HG02588 (cell line): ENCODE data around the gene RHOH.
"Not testable (repeated sequence)": the region's sequence is repeated elsewhere in the genome, so short reads cannot be mapped to it uniquely, and the experiment has no call there.

Experiments used
- ATAC-seq: cut with Tn5 transposase; IDR thresholded peaks from one replicate; pipeline ENCODE4 v1.9.1; 2021; ENCODE audit warnings: mild to moderate bottlenecking, moderate library complexity; ENCODE audit not compliant: unreplicated experiment

Gene RHOH, protein sequence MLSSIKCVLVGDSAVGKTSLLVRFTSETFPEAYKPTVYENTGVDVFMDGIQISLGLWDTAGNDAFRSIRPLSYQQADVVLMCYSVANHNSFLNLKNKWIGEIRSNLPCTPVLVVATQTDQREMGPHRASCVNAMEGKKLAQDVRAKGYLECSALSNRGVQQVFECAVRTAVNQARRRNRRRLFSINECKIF

DNA sequence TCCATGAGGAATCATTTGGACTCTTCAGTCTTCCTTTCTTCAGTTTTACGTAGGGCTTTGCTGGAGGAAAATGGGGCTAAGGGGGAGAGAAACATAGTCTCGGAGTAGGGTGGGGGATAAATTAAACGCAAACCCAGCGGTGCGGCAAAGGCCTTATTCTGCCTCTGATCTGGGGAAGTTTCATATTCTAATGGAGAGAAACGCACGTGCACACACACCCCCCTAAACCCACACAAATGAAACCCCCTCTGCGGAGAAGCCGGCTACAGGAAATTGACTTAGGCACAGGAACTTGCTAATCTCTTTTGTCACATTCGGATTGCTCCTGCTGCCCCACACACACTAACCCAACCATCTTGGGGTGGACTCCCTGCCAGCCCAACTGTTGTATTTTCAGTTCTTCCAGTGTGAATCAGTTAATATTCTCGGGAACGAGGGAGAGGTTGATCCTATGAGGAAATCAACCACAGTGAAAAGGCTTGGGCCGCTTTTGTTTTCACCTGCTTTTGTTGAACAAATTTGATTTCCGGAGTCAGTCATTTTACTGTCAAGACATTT, at the start of gene RHOH:
RHOH (plus strand) TSS at position 308 of the 558 bp plus-strand sequence. CDS start 46,356 bp downstream, outside the sequence.
- no peak for ATAC-seq

DNA sequence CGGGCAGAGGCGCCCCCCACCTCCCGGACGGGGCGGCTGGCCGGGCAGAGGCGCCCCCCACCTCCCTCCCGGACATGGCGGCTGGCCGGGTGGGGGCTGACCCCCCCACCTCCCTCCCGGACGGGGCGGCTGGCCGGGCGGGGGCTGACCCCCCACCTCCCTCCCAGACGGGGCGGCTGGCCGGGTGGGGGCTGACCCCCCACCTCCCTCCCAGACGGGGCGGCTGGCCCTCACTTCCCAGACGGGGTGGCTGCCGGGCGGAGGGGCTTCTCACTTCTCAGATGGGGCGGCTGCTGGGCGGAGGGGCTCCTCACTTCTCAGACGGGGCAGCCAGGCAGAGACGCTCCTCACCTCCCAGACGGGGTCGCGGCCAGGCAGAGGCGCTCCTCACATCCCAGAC, 49.3 kb upstream of the RHOH start:
- not testable (repeated sequence) for ATAC-seq

DNA sequence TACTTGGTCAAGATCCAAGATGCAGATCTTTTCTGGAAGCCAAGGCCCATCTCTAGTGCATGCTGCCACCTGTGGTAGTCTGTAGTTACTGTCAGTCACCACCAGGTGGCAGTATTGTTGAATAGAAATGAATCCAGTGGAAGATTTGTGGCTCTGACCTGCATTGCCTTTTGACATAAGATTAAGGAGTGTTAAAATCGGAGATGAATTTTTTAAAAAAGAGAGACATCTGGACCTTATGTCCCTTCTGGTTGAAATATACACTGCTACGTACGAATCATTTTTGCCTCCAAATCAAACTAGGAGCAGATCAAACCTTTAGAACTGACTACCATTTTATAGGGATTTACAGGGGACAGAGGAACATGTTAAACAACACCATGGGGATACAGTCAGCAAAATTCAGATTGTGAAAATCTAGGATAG, 46.9 kb upstream of the RHOH start:
- ATAC-seq = no peak

DNA sequence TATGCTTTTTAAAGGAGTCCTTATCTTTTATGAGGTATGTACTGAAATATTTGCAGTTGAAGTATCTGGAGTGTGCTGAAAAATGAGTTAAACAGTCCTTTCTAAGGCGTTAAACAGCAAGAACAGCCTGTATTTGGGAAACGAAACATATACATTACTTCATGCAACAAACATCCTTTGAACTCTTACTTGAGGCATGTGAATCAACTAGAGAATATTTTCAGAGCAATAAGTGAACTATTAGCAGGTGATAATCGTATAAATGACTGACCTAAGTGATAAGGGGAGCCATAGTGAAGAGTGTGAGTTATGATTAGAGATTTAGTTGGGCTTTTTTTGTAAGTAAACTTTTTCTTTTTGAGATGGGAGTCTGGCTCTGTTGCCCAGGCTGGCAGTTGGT, 45.9 kb upstream of the RHOH start:
- ATAC-seq = no peak

DNA sequence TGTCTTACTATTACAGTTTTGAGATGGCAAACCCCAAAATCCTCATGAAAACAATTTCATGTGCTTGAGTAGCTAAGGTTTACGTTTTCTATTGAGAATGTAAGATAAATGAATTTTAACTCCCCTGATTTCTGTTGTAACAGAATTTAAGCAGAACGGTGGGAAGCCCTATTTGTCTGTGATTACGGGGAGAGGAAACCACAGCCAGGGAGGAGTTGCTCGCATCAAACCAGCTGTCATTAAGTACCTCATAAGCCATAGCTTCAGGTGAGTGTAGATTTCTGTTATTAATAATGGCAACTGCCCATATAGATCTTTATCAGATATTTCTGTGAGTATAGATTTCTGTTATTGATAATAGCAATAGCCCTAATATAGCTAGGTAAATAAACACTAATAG, 44.2 kb upstream of the RHOH start:
- no peak for ATAC-seq

DNA sequence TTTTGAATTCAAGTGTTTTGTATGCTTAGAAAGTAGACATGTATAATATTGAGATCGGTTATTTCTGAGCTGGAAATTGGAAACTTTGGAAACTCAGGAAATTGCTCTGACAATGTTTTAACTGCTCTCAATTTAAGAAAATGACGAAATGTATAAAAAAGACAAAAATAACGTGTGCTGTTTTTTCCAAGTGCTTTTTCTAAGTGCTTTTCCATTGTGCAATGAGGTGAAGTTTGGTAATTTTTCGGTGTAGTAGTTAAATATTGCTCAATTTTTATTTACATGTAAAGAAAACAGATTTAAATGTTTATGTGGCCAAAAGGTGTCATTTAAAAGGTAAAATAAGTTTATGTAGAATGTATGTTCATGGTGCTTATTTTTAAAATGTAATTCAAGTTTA, 39.4 kb upstream of the RHOH start:
- no peak for ATAC-seq

DNA sequence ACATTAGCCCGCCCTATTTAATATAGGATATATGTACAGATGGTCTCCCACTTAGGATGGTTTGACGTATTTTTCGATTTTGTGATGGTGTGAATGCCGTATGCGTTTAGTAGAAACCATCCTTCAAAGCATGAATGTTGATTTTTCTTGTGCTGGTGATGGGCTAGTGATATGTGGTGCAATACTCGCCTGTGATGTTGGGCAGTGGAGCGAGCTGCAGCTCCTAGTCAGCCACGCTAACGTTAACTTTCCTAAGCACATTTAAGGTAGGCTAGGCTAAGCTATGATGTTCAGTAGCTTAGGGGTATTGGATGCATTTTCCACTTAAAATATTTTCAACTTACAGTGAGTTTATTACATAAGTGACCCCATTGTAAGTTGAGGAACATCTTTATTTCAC, 36.6 kb upstream of the RHOH start:
- ATAC-seq = no peak

DNA sequence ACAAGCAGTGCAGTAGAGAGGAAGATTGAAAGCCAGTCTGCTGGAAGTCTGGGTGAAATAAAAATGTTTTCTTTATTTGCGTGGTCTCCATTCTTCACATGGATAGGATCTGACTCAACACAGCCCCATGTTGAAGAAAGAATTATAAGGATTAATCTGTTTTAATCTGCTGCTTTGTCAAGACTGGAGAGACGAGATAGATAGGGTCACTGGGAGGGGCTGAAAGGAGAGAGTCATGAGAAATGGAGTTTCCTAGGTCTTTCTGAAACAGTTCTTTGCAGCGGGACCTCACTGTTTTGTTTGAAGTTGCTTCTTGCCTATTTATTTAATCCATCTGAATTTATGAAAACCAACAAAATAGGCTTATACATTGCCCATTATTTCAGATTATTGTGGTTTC, 32.4 kb upstream of the RHOH start:
- no peak for ATAC-seq

DNA sequence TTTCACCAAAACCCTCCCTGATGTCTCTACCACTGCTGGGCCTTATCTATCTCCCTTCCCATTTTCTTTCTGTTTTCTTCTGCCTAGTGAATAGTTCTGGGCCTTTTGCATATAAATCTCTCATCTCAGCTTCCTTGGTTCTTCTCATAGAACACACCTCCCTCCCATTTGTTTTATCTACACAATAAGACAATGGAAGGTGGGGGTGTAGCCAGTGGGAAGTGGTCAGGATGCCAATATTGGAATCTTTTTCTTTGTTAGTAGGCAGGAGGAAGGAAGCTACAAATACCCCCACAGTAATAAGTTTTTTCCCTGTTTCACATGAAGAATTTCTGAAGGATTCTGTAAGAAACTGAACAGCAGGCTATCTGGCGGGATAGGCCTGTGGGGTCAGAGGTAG, 30.9 kb upstream of the RHOH start:
- ATAC-seq = no peak

DNA sequence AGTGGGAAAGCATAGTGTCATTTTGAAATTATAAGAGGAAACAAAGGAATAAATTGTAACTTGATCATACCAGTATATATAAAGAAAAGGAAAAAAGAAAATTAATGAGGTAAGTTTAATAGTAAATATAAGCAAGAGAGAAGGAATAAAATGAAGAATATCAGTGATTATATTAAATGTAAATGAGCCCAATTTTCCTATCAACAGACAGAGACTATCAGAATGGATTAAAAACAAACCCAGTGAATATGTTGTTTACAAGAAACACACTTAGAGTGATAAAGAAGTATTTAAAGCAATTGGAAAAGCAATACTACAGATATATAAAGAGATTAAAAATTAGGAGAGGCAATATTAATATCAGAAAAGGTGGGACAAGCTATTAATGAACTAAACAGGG, 28.8 kb upstream of the RHOH start:
- no peak for ATAC-seq

DNA sequence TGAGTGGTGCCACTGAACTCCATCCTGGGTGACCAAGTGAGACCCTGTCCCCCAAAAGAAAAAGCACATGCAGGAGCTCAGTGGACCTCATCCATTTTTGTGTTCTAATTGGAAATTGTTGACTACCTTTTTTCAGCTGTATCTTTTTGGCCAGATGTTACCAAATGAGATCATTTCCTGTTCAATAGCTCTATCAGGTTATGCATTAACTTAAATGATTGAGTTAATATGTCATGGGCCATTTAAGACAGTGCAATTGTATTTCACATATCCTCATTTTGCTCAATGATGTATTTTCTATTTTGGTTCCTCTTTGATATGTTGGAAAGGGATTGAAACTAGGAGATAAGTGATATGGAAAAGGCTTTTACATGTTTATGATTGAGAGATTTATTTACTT, 26.2 kb upstream of the RHOH start:
- ATAC-seq = peak; percentile 64

DNA sequence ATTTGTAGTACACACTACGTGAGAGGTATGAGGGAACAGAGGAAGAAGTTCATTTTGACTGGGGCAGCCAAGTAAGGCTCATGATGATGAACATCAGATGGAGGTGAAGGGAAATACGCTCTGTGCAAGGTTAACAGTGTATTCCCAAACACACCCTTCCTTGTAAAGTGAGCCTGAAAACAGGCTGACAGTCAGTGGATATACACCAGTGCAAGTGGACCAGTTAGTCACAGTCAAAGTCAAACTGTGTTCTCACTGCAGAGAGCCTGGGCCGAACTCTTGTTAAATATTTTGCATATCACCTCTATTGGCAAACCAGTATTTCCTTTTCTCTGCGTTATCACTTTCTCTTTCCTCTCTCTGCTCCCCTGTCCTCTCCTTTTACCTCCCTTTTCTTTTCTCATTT, 23.4 kb upstream of the RHOH start:
- no peak for ATAC-seq

DNA sequence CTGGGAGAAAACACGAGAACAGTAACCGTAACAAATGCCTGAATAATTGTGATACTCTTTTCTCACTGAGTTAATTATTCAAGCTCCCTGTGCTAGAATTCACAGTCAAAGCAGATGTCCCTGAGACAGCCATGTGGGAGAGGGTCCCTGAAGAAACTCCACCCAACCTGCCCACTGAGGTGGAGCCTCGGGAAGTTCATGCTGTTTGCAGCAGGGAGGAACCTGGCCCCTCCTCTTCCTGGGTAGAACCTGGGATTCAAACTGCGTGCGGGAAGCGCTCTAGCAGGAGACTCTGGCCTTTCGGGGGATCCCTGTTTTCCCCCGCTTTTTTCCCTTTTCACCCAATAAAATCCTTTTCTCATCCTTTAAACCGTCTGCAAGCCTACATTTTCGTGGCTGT, 20.2 kb upstream of the RHOH start:
- no peak for ATAC-seq

DNA sequence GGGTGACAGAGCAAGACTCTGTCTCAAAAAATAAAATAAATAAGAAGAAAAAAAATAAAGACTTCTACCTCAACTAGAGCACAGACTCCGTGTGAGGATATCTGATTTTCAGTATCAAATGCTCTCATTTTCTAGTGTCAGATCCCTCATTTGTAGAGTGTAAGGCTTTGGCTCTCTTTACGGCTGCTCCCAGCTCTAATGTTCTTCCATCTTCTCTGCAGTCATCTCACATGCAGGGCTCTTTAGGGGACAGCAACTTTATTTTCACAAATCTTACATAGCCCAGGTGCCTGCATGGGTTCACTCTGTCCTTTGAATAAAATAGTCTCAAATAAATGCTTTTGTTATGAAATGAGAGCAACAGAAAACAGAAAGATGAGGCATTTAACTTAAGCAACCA, 19.2 kb upstream of the RHOH start:
- ATAC-seq = no peak

DNA sequence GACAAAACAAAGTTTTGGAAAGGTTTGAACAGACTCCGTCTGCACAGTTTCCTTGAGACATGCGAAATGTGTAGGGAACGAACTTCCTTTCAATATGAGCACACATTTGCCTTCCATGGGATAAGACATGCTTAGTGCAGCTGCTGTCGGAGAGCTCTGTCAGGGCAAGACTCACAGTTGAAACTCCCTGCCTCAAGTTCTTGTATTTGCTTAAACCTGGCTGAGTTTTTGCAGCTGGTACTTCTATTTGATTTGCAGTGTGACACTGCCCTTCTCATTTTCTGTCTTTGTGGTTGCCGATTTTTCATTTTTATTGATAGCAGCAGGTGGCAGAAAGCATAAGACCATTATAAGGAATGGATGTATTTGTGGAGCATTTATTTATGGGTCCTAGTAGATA, 18.2 kb upstream of the RHOH start:
- ATAC-seq = no peak

DNA sequence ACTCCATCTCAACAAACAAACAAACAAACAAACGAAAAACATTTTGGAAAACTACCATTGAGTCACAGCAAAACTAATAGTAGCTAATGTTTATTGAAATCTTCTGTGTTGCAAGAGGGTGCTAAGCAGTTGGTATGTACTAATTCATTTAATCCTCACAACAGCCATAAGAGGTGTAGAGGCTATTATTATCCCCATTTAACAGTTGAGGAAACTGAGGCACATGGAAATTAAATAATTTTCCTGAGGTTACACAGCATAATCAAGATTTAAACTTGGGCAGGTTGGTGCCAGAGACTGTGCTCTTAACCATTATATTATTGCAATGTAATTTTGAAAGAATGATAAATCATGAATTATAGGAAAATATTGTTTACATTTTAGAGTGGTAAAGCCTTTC, 17.5 kb upstream of the RHOH start:
- ATAC-seq = no peak

DNA sequence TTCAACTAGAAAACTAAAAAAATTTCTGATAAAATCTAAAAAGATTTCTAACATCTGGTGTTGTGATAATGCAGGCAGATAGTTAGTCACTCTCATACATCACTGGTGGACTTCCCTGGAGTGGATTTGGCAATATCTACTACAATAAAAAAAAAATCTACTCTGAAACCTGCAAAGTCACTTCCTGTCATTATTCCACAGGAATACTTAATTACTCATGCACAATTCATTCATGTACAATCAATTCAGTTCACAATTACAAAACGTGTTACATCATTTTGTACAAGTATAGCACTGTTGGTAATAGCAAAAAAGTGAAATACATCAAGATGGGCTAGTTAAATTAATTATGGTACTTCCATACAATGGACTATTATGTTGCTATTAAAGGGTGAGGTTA, 16.5 kb upstream of the RHOH start:
- ATAC-seq = no peak

DNA sequence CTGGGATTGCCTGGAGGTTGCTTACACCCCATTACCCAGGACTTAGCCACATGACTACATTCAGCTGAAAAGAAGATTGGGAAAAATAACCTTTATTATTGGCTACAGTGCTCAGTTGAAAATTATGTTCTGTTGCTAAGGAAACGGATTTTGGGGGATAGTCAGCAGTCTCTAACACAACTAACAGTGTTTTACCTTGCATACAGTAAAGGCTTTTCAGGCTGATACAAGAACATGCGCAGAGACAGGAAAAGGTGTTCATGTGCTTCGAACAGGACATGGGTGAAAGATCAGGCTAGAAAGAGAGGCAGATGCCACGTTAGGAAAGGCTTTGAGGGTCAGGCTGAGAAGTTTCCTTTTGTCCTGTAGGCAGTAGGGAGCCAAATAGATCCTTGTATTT, 14.8 kb upstream of the RHOH start:
- no peak for ATAC-seq

DNA sequence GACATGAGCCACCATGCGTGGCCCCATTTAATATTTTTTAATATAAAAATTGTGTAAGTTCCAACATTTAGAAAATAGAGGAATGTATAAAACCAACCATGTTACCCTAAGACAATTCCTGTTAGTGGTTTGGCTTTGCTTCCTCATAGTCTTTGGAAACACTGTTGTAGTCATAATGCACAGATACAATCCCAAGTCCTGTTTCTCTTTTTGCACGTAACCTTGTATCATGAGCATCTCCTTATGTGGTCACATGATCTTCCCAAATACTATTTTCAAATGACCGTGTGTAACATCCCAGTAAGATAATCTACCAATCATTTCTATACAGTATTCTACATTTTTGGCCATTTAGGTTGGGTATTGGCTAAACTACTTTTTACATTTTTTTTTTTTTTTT, 13.9 kb upstream of the RHOH start:
- no peak for ATAC-seq

DNA sequence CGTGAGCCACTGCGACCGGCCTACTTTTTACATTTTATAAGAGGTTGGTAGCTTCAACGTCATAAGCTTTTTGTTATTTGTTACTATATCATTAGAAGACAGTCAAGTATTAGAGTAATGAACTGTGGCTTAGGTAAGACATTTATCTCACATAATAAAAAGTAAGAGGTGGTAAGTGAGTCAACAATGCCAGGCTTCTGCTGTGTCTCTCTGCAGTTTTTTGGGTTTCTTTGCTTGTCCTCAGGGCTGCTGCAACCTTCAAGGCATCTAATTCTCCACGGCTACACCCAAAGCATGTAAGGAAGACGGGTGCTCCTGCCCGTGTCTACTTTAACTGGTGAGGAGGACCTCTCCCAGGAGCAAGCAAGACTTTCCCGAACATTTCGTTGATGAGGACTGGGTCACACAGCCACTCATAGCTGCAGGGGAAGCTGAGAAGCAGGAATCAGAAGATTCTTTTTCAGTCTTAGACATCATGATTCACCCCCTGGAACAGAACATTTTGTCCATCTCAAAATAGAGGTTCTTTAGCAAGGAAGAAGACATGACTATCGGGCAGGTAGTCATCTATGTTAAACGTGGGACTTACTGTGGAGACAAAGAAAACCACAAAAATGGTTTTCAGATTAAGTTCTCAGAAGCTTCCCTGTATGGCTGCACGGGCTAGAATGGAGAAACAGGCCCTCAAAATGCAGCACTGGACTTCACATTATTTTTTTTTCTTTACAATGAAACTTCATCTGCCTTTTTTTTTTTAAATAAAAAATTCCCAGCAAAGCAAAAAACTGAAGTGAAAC, 13.0 kb upstream of the RHOH start:
- ATAC-seq = no peak

DNA sequence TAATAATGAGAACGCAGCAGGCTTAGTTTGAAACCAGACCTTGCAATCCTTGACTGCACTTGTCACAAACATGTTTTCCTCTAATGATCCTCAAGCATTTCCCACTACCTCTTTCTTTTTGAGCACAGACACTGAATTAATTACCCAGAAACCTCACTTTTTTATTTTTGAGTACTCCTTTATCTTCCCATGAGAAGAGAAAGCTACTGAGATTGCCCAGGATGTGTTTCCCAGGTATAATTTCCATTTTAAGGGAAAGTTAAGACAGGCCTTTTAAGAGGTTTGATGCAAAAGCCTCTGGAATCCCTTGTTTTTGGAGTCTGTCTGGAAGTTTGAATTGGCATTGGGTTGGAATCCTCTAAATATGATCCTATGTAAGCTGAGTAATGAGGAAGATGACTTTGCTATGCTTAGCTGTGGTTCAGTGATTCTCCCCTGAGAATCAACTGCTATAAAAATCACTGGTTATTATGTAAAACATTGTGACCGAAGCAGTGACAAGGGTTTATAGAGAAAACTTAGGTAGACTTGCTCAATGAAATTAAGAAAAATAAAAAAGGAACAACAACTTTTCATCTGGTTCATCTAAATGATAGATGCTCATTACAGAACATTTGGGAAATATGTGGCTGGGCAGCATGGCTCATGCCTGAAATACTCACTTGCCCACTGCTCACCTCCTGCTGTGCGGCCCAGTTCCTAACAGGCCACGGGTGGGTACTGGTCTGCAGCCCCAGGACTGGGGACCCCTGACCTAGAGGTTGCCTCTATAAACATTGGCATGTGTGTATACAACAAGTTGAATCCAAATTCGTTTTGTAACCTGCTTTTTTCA, 10.8 kb upstream of the RHOH start:
- no peak for ATAC-seq

DNA sequence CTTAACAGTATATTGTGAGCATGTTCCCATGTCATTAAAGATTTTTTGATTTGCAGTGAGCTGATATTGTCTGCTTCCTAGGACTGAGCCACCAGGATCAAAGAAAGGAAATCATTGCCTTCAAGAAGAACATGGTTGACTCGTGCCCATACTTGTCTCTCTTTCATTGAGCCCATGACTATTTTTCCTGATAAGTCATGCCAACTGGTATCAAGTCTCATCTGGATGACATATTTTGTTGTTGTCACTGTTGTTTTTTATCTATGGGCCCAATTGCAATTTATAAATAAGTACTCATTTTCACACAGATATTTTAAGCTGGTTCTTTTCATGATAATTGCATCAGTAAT, 10.2 kb upstream of the RHOH start:
- no peak for ATAC-seq
